RWPE2 (cell line): Measurements from ENCODE around the gene TMED10.

Experiments
- ATAC-seq: fragments of 200-7000 bp; cut with Tn5 transposase; 3 replicates; pipeline ENCODE4 v1.9.1; 2021; ENCODE audit warnings: low read depth
- DNase-seq: peaks from one replicate; pipeline ENCODE4 v3.0.0-alpha.2; 2020; ENCODE audit warnings: low spot score
- H3K27ac ChIP-seq: fragments of 450-650 bp; 2 replicates; pipeline ENCODE4 v1.5.1; 2017; ENCODE audit warnings: mild to moderate bottlenecking; ENCODE audit not compliant: poor library complexity, severe bottlenecking
- H3K27me3 ChIP-seq: fragments of 250-450 bp; sonication (Bioruptor Pico); 2 replicates; pipeline ENCODE4 v1.5.1; 2021; ENCODE audit warnings: mild to moderate bottlenecking, moderate library complexity; ENCODE audit not compliant: insufficient read depth, poor library complexity, severe bottlenecking
- H3K36me3 ChIP-seq: fragments of 250-450 bp; sonication (Bioruptor Pico); 2 replicates; pipeline ENCODE4 v1.5.1; 2020; ENCODE audit warnings: low read depth, mild to moderate bottlenecking, moderate library complexity
- H3K4me1 ChIP-seq: fragments of 250-450 bp; sonication (Bioruptor Pico); 2 replicates; pipeline ENCODE4 v1.5.1; 2021; ENCODE audit warnings: mild to moderate bottlenecking, moderate library complexity; ENCODE audit not compliant: insufficient read depth, poor library complexity, severe bottlenecking
- H3K4me3 ChIP-seq: fragments of 250-450 bp; sonication (Bioruptor Pico); 2 replicates; pipeline ENCODE4 v1.5.1; 2021; ENCODE audit warnings: mild to moderate bottlenecking, moderate library complexity; ENCODE audit not compliant: severe bottlenecking
- H3K9me3 ChIP-seq: fragments of 250-450 bp; sonication (Bioruptor Pico); 2 replicates; pipeline ENCODE4 v1.5.1; 2021; ENCODE audit warnings: mild to moderate bottlenecking, moderate library complexity; ENCODE audit not compliant: severe bottlenecking
- TF ChIP-seq, protein P1 (sequence below): fragments of 450-650 bp; IDR thresholded peaks from one replicate; pipeline ENCODE4 v1.5.1; 2017; ENCODE audit warnings: mild to moderate bottlenecking, moderate library complexity; ENCODE audit not compliant: poor library complexity, severe bottlenecking

Gene TMED10

DNA sequence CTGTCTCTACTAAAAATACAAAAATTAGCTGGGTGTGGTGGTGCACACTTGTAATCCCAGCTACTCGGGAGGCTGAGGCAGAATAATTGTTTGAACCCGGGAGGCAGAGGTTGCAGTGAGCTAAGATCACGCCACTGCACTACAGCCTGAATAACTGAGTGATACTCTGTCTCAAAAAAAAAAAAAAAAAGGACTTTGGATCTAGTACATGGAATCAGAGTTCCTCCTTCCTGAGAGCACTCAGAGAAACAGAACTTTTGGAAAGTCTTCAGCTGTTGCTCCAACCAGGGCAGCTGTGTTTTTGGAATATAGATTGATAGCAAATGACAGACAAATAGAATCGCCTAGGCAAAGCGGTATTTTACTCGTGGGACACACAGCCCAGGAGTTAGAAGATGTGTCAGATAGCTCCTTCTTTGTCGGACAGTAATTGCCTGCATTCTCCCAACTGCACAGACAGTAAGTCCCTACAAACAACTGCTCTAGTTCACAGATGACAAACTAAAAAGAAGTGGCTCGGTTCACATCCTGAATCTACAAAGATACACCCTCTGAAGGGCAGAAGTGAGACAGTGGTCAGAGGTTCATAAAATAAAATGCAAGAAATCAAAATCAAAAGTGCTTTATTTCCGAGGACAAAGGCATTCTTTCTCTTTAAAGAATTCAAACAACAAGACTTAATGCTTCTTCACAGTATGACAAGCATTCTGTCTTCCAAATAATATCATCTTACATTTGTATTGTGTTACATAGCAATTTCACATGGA lies 32.5 kb downstream of the TMED10 start:
- H3K36me3 ChIP-seq: peaks cover 89% of the 10 kb centered on the region
- TF ChIP-seq, protein P1, sequence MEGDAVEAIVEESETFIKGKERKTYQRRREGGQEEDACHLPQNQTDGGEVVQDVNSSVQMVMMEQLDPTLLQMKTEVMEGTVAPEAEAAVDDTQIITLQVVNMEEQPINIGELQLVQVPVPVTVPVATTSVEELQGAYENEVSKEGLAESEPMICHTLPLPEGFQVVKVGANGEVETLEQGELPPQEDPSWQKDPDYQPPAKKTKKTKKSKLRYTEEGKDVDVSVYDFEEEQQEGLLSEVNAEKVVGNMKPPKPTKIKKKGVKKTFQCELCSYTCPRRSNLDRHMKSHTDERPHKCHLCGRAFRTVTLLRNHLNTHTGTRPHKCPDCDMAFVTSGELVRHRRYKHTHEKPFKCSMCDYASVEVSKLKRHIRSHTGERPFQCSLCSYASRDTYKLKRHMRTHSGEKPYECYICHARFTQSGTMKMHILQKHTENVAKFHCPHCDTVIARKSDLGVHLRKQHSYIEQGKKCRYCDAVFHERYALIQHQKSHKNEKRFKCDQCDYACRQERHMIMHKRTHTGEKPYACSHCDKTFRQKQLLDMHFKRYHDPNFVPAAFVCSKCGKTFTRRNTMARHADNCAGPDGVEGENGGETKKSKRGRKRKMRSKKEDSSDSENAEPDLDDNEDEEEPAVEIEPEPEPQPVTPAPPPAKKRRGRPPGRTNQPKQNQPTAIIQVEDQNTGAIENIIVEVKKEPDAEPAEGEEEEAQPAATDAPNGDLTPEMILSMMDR: no peak
- H3K27ac ChIP-seq: no peak overlapping the region
- H3K9me3 ChIP-seq: no peaks in the 10 kb centered on the region
- H3K4me3 ChIP-seq: no peak overlapping the region
- no peak for DNase-seq
- no peak for ATAC-seq
- H3K4me1 ChIP-seq: no peaks in the 10 kb centered on the region
- no peaks in the 10 kb centered on the region for H3K27me3 ChIP-seq

DNA sequence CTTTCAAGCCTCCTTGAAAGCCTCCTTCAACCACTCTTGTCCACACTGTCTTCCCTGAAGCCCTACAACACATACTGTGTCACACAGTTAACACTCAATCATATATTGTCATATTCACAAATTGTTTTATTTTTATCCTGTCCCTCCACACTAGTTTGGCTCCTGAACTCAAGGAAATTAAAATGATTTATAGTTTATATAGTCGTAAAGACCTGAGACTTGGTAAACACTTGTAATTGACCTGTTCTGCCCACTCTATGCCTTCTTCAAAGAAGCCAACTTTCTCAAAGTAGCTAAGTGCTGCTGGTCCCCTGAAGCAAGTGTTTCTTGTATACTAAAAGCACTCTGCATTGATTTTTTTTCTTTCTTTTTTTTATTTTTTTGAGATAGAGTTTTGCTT lies 33.9 kb downstream of the TMED10 start:
- Histone ChIP-seq H3K27ac (no peak overlapping the region), H3K4me1 (no peaks in the 10 kb centered on the region), H3K9me3 (no peaks in the 10 kb centered on the region), H3K4me3 (no peak overlapping the region), H3K36me3 (peaks cover 88% of the 10 kb centered on the region), H3K27me3 (no peaks in the 10 kb centered on the region)
- ATAC-seq: no peak
- TF ChIP-seq, protein P1: no peak
- DNase-seq: no peak

DNA sequence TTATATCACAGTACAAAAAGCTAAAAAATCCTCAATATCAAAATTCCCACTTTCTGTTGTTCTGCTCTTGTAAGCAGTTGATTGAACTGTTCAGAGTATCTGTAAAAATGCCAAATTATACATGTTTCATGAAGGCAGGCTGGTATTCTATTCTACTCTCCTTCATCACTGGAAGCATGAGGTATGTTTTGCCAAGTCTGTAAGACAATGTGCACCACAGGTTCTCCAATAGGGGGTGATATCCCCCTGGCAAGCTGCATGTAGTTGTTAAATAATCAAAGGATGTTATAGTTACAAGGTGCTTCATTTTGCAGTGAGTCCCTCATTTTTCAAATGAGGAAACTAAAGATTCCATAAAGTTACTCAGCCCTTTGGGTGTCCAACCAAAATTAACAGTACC lies 34.4 kb downstream of the TMED10 start:
- DNase-seq: no peak
- H3K36me3 ChIP-seq: peaks cover 83% of the 10 kb centered on the region

DNA sequence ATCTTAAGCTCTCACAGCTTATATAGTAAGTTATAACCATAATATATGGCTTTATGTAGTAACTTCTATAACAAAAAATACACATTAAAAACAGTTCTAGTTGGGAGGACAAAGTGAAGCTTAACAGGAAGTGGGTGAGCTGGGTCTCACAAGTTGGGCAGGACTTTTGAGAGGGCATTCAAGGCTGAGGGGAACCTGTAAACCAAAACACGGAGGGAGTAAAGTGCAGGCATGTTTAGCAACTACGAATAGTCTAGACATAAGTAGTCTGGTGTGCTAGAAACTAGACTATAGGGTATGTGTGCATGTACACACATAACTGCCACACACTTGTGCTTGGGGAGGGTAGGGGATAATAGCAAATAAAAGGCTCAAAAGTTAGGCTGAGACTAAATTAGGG lies 35.4 kb downstream of the TMED10 start:
- no peak for ATAC-seq

More for the DNA sequence above, 34.4 kb downstream of the TMED10 start:
- TF ChIP-seq, protein P1: peak; percentile 43
- H3K27me3 ChIP-seq: no peaks in the 10 kb centered on the region
- no peak; the same call in 2 of the 3 replicates for ATAC-seq
- no peaks in the 10 kb centered on the region for H3K4me1 ChIP-seq
- H3K4me3 ChIP-seq: no peak overlapping the region
- H3K9me3 ChIP-seq: no peaks in the 10 kb centered on the region
- H3K27ac ChIP-seq: no peak overlapping the region

More for the DNA sequence above, 35.4 kb downstream of the TMED10 start:
- Histone ChIP-seq H3K27me3 (no peaks in the 10 kb centered on the region), H3K4me3 (no peak overlapping the region), H3K4me1 (no peaks in the 10 kb centered on the region), H3K9me3 (no peaks in the 10 kb centered on the region), H3K36me3 (peaks cover 81% of the 10 kb centered on the region), H3K27ac (no peak overlapping the region)
- DNase-seq: no peak
- TF ChIP-seq, protein P1: no peak
